DOHH2 (cell line): ENCODE results near the gene PRRT2.

Experiments
- H3F3A ChIP-seq: fragments of 200-600 bp; sonication (generic), shearing (Covaris generic); 2 replicates; pipeline ENCODE4 v1.6.0; 2016; ENCODE audit warnings: antibody characterized with exemption, mild to moderate bottlenecking; ENCODE audit not compliant: control insufficient read depth, insufficient read depth
- H3K27ac ChIP-seq: fragments of 200-600 bp; sonication (generic); 2 replicates; pipeline ENCODE4 v1.5.1; 2014; ENCODE audit warnings: low read depth, mild to moderate bottlenecking, low read length, moderate library complexity
- H3K27me3 ChIP-seq: fragments of 200-600 bp; sonication (generic); 2 replicates; pipeline ENCODE4 v1.6.1; 2014; ENCODE audit warnings: mild to moderate bottlenecking, low read length, mixed read lengths; ENCODE audit not compliant: control insufficient read depth
- H3K36me3 ChIP-seq: fragments of 200-600 bp; sonication (generic); 2 replicates; pipeline ENCODE4 v1.6.1; 2014; ENCODE audit warnings: mild to moderate bottlenecking, low read length, moderate library complexity, mixed read lengths; ENCODE audit not compliant: control insufficient read depth
- H3K4me1 ChIP-seq: fragments of 200-600 bp; sonication (generic); 2 replicates; pipeline ENCODE4 v1.6.1; 2014; ENCODE audit warnings: mild to moderate bottlenecking, low read length, mixed read lengths; ENCODE audit not compliant: control insufficient read depth
- H3K4me2 ChIP-seq: fragments of 200-600 bp; sonication (generic); 2 replicates; pipeline ENCODE4 v1.6.0; 2014; ENCODE audit warnings: mild to moderate bottlenecking, low read length, moderate library complexity
- H3K4me3 ChIP-seq: fragments of 200-600 bp; sonication (generic); 2 replicates; pipeline ENCODE4 v1.5.1; 2014; ENCODE audit warnings: mild to moderate bottlenecking, low read length, mixed read lengths
- H3K79me2 ChIP-seq: fragments of 200-600 bp; sonication (generic); 2 replicates; pipeline ENCODE4 v1.6.1; 2014; ENCODE audit warnings: mild to moderate bottlenecking, low read length, mixed read lengths; ENCODE audit not compliant: control insufficient read depth
- H3K9me2 ChIP-seq: fragments of 200-600 bp; sonication (generic); replicated peaks from 2 replicates; pipeline ENCODE4 v1.6.1; 2014; ENCODE audit warnings: mild to moderate bottlenecking, low read length, mixed read lengths; ENCODE audit not compliant: control insufficient read depth
- H3K9me3 ChIP-seq: fragments of 200-600 bp; sonication (generic); 2 replicates; pipeline ENCODE4 v1.6.1; 2014; ENCODE audit warnings: antibody characterized with exemption, low read length, mixed read lengths; ENCODE audit not compliant: control insufficient read depth, insufficient read depth
- H4K20me1 ChIP-seq: fragments of 200-600 bp; sonication (generic); 2 replicates; pipeline ENCODE4 v1.6.0; 2014; ENCODE audit warnings: low read depth, mild to moderate bottlenecking, antibody characterized with exemption, low read length, moderate library complexity; ENCODE audit not compliant: control insufficient read depth, insufficient read depth
- CTCF ChIP-seq: fragments of 200-600 bp; sonication (generic); IDR thresholded peaks from one replicate; pipeline ENCODE4 v1.5.1; 2014; ENCODE audit warnings: antibody characterized with exemption, mild to moderate bottlenecking, low read depth, low read length; ENCODE audit not compliant: poor library complexity, severe bottlenecking
- EZH2phosphoT487 ChIP-seq: fragments of 200-600 bp; sonication (generic); IDR thresholded peaks from 2 replicates; pipeline ENCODE4 v1.6.1; 2017; ENCODE audit warnings: borderline replicate concordance, mild to moderate bottlenecking, antibody characterized with exemption, low read length, moderate library complexity, mixed read lengths

The PRRT2 gene

DNA sequence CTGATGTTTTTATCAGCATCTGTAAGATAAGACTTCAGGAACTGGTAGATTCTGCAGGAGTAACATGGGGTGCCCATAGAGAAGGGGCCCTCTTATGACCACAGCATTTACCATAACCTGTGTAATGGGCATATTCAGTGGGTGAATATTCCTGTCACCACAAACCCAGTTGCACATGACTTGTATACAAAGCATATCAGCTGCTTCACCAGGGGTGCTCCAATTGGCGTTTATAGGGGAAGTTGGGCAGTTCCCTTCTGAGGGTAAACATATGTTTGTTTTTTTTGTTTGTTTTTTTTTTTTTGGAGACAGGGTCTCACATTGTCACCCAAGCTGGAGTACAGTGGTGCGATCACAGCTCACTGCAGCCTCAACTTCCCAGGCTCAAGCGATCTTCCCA lies 45.4 kb upstream of the PRRT2 start:
- Histone ChIP-seq H3K9me3 (no peaks in the 10 kb centered on the region), H3K36me3 (no peaks in the 10 kb centered on the region), H3K4me2 (no peak overlapping the region), H3K79me2 (no peaks in the 10 kb centered on the region), H3K9me2 (no peaks in the 10 kb centered on the region), H3K4me1 (peaks cover 4% of the 10 kb centered on the region), H4K20me1 (no peaks in the 10 kb centered on the region), H3K4me3 (no peak overlapping the region), H3K27me3 (peaks cover 10% of the 10 kb centered on the region), H3F3A (no peaks in the 10 kb centered on the region), H3K27ac (no peak overlapping the region)
- no peak for TF ChIP-seq EZH2phosphoT487
- TF ChIP-seq CTCF, result no peak

- Histone ChIP-seq H3K9me3 (no peaks in the 10 kb centered on the region), H3K36me3 (no peaks in the 10 kb centered on the region), H3K9me2 (no peaks in the 10 kb centered on the region), H3K4me1 (peaks cover under 1% of the 10 kb centered on the region), H4K20me1 (no peaks in the 10 kb centered on the region), H3K4me2 (no peak overlapping the region), H3K79me2 (no peaks in the 10 kb centered on the region), H3F3A (no peaks in the 10 kb centered on the region), H3K27me3 (peaks cover 10% of the 10 kb centered on the region), H3K27ac (no peak overlapping the region), H3K4me3 (no peak overlapping the region)
- TF ChIP-seq EZH2phosphoT487, result no peak
- no peak for TF ChIP-seq CTCF
Observed at GRCh38 chr16:29767062-29767461, 44.9 kb upstream of the PRRT2 start.

GRCh38 chr16:29769507-29769906 lies 42.5 kb upstream of the PRRT2 start:
- H3K27ac ChIP-seq, result no peak overlapping the region
- H3K4me3 ChIP-seq, result no peak overlapping the region
- TF ChIP-seq EZH2phosphoT487 (no peak), CTCF (no peak)
- no peaks in the 10 kb centered on the region for H3K9me2 ChIP-seq
- no peak overlapping the region for H3K4me2 ChIP-seq
- no peaks in the 10 kb centered on the region for H3K79me2 ChIP-seq
- H4K20me1 ChIP-seq, result no peaks in the 10 kb centered on the region
- no peaks in the 10 kb centered on the region for H3K4me1 ChIP-seq
- H3K36me3 ChIP-seq, result no peaks in the 10 kb centered on the region
- H3K27me3 ChIP-seq, result no peaks in the 10 kb centered on the region; the same call in 1 of the 2 replicates
- no peaks in the 10 kb centered on the region for H3K9me3 ChIP-seq
- no peaks in the 10 kb centered on the region for H3F3A ChIP-seq
